GM21515 (cell line): Measurements from ENCODE around the gene ERC2.

ENCODE experiments used
- ATAC-seq: cut with Tn5 transposase; IDR thresholded peaks from one replicate; pipeline ENCODE4 v1.9.1; 2021; ENCODE audit not compliant: unreplicated experiment

The ERC2 gene

DNA sequence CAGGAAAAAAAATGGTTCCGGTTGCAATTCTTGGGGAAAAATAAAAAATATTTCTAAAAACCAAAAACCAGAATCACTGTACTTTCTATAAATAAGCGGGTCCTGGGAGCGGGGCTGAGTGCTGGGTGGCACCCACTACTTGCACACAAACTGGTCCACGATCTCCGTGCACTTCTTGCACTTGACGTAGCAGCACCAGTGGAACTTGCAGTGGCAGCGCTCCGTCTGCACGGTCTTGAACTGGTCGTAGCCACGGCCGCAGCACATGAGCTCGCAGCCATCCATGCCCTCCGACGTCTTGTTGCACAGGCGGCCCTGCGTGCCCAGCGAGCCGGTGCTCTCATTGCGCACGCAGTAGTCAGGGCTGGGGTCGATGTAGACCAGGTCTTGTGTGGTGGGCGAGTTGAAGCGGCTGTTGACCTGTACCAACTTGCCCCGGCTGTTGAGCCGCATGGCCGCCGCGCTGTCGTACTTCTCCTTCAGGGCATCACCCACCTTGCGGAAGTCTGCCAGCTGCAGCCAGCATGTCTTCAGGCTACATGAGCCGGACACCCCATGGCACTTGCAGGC, 998.2 kb downstream of the ERC2 start:
- ATAC-seq, result no peak

DNA sequence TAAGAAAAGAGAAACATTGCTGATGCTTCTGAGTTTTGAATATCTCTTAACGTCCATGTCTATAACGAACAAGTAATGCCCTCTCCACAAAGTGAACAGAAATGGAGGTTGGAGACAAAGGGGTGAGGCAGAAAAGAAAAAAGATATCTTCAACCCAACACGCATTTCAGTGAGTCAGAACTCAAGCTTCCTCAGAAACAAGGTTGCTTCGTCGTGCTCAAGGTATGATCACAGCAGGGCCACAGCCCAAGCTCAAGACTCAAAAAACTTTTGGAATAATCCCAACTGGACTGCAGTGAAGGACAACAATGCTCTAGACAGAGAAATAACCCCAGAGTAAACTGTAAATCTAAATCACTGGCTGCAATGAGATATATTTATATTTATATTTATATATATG, 1000.0 kb downstream of the ERC2 start:
- ATAC-seq, result no peak

DNA sequence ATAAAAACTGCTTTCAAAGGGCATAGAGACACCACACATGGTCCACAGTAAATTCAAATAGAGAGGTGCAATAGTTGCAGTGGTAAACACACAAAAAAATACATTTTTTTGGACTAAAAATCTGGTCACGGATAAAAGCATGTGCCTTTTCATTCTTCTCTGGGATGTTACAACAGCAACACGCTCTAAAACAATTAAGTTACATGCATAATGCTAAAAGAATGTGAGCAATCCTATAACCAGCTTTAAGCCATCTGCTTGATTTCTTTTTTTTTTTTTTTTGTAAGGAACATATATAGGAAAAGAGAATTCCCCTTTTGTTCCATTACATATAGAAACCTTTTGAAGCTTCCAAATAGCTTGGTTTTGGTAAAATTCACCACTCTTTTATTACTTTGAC, 1001.2 kb downstream of the ERC2 start:
- ATAC-seq, result no peak

DNA sequence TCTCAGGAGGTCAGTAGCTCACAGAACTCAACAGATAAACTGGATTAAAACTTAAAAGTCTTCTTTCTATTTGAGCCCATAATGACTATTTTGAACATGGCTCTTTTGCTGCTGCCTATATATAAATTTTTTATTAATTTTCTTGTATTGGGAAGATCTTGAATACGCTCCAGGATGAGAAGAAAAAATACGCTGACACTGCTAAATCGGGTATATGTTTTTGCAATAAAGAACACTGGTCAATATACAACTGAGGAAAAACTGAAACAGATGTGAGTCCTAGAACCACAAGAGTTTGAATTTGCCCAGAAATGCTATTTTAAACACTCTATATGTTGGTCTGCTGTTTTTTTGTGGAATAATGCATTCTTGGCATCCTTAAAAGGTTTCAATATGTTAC, 1001.7 kb downstream of the ERC2 start:
- no peak for ATAC-seq

DNA sequence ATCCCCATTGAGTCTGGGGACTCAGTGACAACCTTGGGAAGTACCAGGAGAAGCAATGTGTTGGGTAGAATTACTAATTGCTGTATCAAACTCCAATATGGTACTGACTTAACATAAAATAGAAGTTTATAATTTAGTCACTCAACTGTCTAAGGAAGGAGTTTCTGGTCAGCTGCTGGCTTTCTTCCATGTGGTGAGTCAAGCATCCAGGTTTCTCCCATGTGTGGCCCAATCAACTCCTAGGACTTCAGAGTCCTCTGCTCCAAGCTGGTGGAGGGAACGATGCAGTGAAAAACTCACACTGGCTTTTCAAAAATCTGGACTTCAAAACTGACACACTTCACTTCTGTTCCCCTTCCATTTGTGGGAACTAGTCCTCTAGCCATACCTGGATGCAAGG, 1006.4 kb downstream of the ERC2 start:
- no peak for ATAC-seq

DNA sequence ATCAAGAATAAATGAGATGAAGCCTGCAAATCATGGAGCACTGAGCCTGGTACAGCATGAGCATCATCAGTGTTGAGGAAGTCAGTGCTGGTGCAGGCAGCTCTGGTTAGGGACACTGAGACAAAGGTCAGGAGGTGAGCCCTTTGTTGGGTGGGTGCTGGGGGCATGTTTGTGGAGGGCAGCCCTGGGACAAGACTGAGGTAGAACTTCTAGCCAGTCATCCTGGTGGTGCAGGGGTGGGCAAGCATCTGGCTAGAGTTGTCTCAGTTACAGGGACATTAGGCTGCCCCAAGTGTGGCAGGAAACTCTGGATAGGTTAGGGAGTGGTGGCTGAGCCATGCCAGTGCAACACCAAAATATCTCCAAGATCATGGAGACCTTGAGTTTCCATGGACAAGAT, 1008.4 kb downstream of the ERC2 start:
- no peak for ATAC-seq
